DOHH2 (cell line): Measurements from ENCODE around the gene MNT.

Source experiments
- H3F3A ChIP-seq: fragments of 200-600 bp; sonication (generic), shearing (Covaris generic); 2 replicates; pipeline ENCODE4 v1.6.0; 2016; ENCODE audit warnings: antibody characterized with exemption, mild to moderate bottlenecking; ENCODE audit not compliant: control insufficient read depth, insufficient read depth
- H3K27ac ChIP-seq: fragments of 200-600 bp; sonication (generic); 2 replicates; pipeline ENCODE4 v1.5.1; 2014; ENCODE audit warnings: low read depth, mild to moderate bottlenecking, low read length, moderate library complexity
- H3K27me3 ChIP-seq: fragments of 200-600 bp; sonication (generic); 2 replicates; pipeline ENCODE4 v1.6.1; 2014; ENCODE audit warnings: mild to moderate bottlenecking, low read length, mixed read lengths; ENCODE audit not compliant: control insufficient read depth
- H3K36me3 ChIP-seq: fragments of 200-600 bp; sonication (generic); 2 replicates; pipeline ENCODE4 v1.6.1; 2014; ENCODE audit warnings: mild to moderate bottlenecking, low read length, moderate library complexity, mixed read lengths; ENCODE audit not compliant: control insufficient read depth
- H3K4me1 ChIP-seq: fragments of 200-600 bp; sonication (generic); 2 replicates; pipeline ENCODE4 v1.6.1; 2014; ENCODE audit warnings: mild to moderate bottlenecking, low read length, mixed read lengths; ENCODE audit not compliant: control insufficient read depth
- H3K4me2 ChIP-seq: fragments of 200-600 bp; sonication (generic); 2 replicates; pipeline ENCODE4 v1.6.0; 2014; ENCODE audit warnings: mild to moderate bottlenecking, low read length, moderate library complexity
- H3K4me3 ChIP-seq: fragments of 200-600 bp; sonication (generic); 2 replicates; pipeline ENCODE4 v1.5.1; 2014; ENCODE audit warnings: mild to moderate bottlenecking, low read length, mixed read lengths
- H3K79me2 ChIP-seq: fragments of 200-600 bp; sonication (generic); 2 replicates; pipeline ENCODE4 v1.6.1; 2014; ENCODE audit warnings: mild to moderate bottlenecking, low read length, mixed read lengths; ENCODE audit not compliant: control insufficient read depth
- H3K9me2 ChIP-seq: fragments of 200-600 bp; sonication (generic); replicated peaks from 2 replicates; pipeline ENCODE4 v1.6.1; 2014; ENCODE audit warnings: mild to moderate bottlenecking, low read length, mixed read lengths; ENCODE audit not compliant: control insufficient read depth
- H3K9me3 ChIP-seq: fragments of 200-600 bp; sonication (generic); 2 replicates; pipeline ENCODE4 v1.6.1; 2014; ENCODE audit warnings: antibody characterized with exemption, low read length, mixed read lengths; ENCODE audit not compliant: control insufficient read depth, insufficient read depth
- H4K20me1 ChIP-seq: fragments of 200-600 bp; sonication (generic); 2 replicates; pipeline ENCODE4 v1.6.0; 2014; ENCODE audit warnings: low read depth, mild to moderate bottlenecking, antibody characterized with exemption, low read length, moderate library complexity; ENCODE audit not compliant: control insufficient read depth, insufficient read depth
- CTCF ChIP-seq: fragments of 200-600 bp; sonication (generic); IDR thresholded peaks from one replicate; pipeline ENCODE4 v1.5.1; 2014; ENCODE audit warnings: antibody characterized with exemption, mild to moderate bottlenecking, low read depth, low read length; ENCODE audit not compliant: poor library complexity, severe bottlenecking
- EZH2phosphoT487 ChIP-seq: fragments of 200-600 bp; sonication (generic); IDR thresholded peaks from 2 replicates; pipeline ENCODE4 v1.6.1; 2017; ENCODE audit warnings: borderline replicate concordance, mild to moderate bottlenecking, antibody characterized with exemption, low read length, moderate library complexity, mixed read lengths

MNT gene

GRCh38 chr17:2403044-2403443 lies 2.2 kb upstream of the MNT start:
- TF ChIP-seq EZH2phosphoT487 (no peak), CTCF (no peak)

DNA sequence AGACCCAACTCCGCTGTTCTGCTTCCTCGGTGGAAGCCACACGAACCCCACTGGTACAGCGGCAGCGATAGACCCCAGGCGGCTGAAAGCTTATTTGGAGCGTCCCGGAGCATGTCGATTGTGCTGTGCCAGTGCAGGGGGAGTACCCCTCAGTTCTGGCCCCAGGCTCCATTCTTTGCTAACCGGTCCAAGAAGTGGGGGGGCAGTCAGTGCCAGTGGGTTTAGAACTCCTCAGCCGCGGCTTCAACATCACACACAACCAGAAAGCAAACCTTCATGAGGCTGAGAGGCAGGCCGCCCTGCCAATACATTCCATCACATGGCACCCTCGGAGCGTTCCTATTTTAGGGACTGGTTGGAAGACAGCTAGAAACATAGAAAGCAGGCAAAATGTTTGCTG lies 1.7 kb upstream of the MNT start:
- TF ChIP-seq EZH2phosphoT487 (no peak), CTCF (no peak)
- H3K36me3 ChIP-seq = no peaks in the 10 kb centered on the region
- H3K9me2 ChIP-seq = no peaks in the 10 kb centered on the region
- peak overlapping the region; percentile 77 for H3K4me3 ChIP-seq
- peaks cover 25% of the 10 kb centered on the region for H3K79me2 ChIP-seq
- peak overlapping the region; percentile 86 for H3K4me2 ChIP-seq
- no peaks in the 10 kb centered on the region; the same call in 1 of the 2 replicates for H4K20me1 ChIP-seq
- peaks cover 4% of the 10 kb centered on the region; the same call in 1 of the 2 replicates for H3F3A ChIP-seq
- peaks cover 28% of the 10 kb centered on the region for H3K4me1 ChIP-seq
- H3K9me3 ChIP-seq = no peaks in the 10 kb centered on the region
- H3K27ac ChIP-seq = peak overlapping the region; percentile 49
- H3K27me3 ChIP-seq = no peaks in the 10 kb centered on the region

More at GRCh38 chr17:2403044-2403443, 2.2 kb upstream of the MNT start:
- H3K36me3 ChIP-seq = no peaks in the 10 kb centered on the region
- no peaks in the 10 kb centered on the region for H3K9me2 ChIP-seq
- no peak overlapping the region for H3K27ac ChIP-seq
- H3K4me1 ChIP-seq = peaks cover 23% of the 10 kb centered on the region
- H3K9me3 ChIP-seq = no peaks in the 10 kb centered on the region
- H3F3A ChIP-seq = peaks cover 4% of the 10 kb centered on the region; the same call in 1 of the 2 replicates
- peak overlapping the region; percentile 86 for H3K4me2 ChIP-seq
- peaks cover 20% of the 10 kb centered on the region for H3K79me2 ChIP-seq
- no peaks in the 10 kb centered on the region for H3K27me3 ChIP-seq
- no peak overlapping the region for H3K4me3 ChIP-seq
- H4K20me1 ChIP-seq = no peaks in the 10 kb centered on the region; the same call in 1 of the 2 replicates

DNA sequence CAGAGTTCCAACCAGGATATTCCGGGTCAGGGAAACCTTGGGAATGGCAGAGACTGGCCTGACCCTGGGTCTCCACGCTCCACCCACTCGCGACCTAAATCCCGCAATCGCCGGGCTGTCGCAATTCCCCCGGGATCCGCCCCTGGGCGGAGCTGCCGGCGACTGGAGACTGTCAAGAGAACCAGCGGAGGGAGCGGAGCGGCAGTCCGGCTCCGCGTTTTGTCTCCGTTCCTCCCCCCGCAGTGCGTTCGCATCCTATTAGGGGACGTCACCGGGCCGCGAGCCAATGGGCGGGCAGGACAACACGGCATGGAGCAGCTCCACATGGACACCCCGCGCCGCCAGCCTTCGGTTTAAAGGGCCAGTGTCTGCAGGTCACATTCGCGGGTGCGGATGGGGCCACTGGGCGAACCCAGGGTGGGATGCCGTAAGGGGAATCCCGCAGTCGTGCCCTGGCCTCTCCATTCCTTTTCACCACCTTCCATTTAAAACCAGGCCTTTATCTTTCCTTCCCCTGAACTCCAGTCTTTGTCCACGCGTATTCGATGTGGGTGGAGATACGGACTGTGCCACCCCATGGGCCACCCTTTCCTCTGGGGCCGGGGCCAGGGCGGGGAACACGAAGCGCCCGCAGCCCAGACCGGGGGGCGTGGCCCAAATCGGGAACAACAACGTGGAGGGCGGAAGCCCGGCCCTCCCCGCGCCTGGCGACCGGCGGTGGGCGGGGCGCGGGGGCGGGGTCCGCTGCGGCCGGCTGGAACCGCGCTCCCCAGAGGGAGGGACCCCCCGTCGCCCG lies 764 bp upstream of the MNT start:
- no peak for TF ChIP-seq EZH2phosphoT487
- no peak for TF ChIP-seq CTCF
- Histone ChIP-seq H3K9me3 (no peaks in the 10 kb centered on the region), H3K4me3 (peak overlapping the region; percentile 98), H3K4me2 (peak overlapping the region; percentile 85), H3K27me3 (no peaks in the 10 kb centered on the region), H3K79me2 (peaks cover 31% of the 10 kb centered on the region), H4K20me1 (no peaks in the 10 kb centered on the region; the same call in 1 of the 2 replicates), H3K9me2 (no peaks in the 10 kb centered on the region), H3F3A (peaks cover 4% of the 10 kb centered on the region; the same call in 1 of the 2 replicates), H3K4me1 (peaks cover 36% of the 10 kb centered on the region), H3K36me3 (no peaks in the 10 kb centered on the region), H3K27ac (peak overlapping the region; percentile 74)
